SJSA1 (cell line): ENCODE data around the gene IRF9. TPM values are rescaled to one million over a fixed set of nuclear protein-coding genes. Genes with fewer than 3 reads are reported as not detected.

ENCODE experiments used
- DNase-seq, 2 experiments: peaks; one replicate each; pipeline ENCODE4 v3.0.0-alpha.2; 2015 to 2020; ENCODE audit warnings: low spot score in 2 of 2, low read depth in 1 of 2
- H3K27ac ChIP-seq: fragments of 250-450 bp; sonication (Bioruptor Pico); 2 replicates; pipeline ENCODE4 v1.5.1; 2020; ENCODE audit warnings: mild to moderate bottlenecking, moderate library complexity
- H3K27me3 ChIP-seq: fragments of 250-450 bp; sonication (Bioruptor Pico); replicated peaks from 2 replicates; pipeline ENCODE4 v1.5.1; 2020; ENCODE audit warnings: mild to moderate bottlenecking, moderate library complexity
- H3K36me3 ChIP-seq: fragments of 250-450 bp; sonication (Bioruptor Pico); 2 replicates; pipeline ENCODE4 v1.5.1; 2020; ENCODE audit warnings: mild to moderate bottlenecking
- H3K4me1 ChIP-seq: fragments of 250-450 bp; sonication (Bioruptor Pico); replicated peaks from 2 replicates; pipeline ENCODE4 v1.6.1; 2021; ENCODE audit warnings: mild to moderate bottlenecking
- H3K4me3 ChIP-seq: fragments of 250-450 bp; sonication (Bioruptor Pico); 2 replicates; pipeline ENCODE4 v1.5.1; 2020; ENCODE audit warnings: mild to moderate bottlenecking
- H3K9me3 ChIP-seq: fragments of 250-450 bp; sonication (Bioruptor Pico); replicated peaks from 2 replicates; pipeline ENCODE4 v1.5.1; 2020; ENCODE audit warnings: mild to moderate bottlenecking
- total RNA-seq: library from RNA; depleted of rRNA; stranded (reverse); fragments of >200 nt; shearing (Covaris generic); gene quantifications from 2 replicates; pipeline ENCODE4 v1.2.3, GENCODE V29; 2014; rRNA removed

The IRF9 gene
- 21.8 and 24.3 TPM in 2 replicates for total RNA-seq

- peak within 1 kb of the TSS; percentile 43 for H3K4me3 ChIP-seq
- peaks cover 18% of the 10 kb centered on the region for H3K4me1 ChIP-seq
- no peaks in the 10 kb centered on the region for H3K9me3 ChIP-seq
- peak within 1 kb of the TSS; percentile 53 for H3K27ac ChIP-seq
- peaks cover 82% of the 10 kb centered on the region for H3K36me3 ChIP-seq
- H3K27me3 ChIP-seq = no peaks in the 10 kb centered on the region
- DNase-seq = peak; percentile 94 to 95
These were observed at the start of gene IRF9 for GRCh38 chr14:24160850-24161804. Gene IRF9 (plus strand): TSS chr14:24161265. CDS start chr14:24162145, 880 bp downstream.

GRCh38 chr14:24113379-24113800 lies 47.7 kb upstream of the IRF9 start:
- peaks cover 7% of the 10 kb centered on the region for H3K4me1 ChIP-seq
- peaks cover 14% of the 10 kb centered on the region for H3K36me3 ChIP-seq
- DNase-seq = no peak
- H3K4me3 ChIP-seq = peak overlapping the region; percentile 65
- no peaks in the 10 kb centered on the region for H3K27me3 ChIP-seq
- H3K27ac ChIP-seq = peak overlapping the region; percentile 92
- no peaks in the 10 kb centered on the region for H3K9me3 ChIP-seq

GRCh38 chr14:24113801-24114531 lies 47.1 kb upstream of the IRF9 start:
- no peaks in the 10 kb centered on the region for H3K27me3 ChIP-seq
- peaks cover 17% of the 10 kb centered on the region for H3K36me3 ChIP-seq
- no peaks in the 10 kb centered on the region for H3K9me3 ChIP-seq
- H3K4me3 ChIP-seq = peak overlapping the region; percentile 65
- H3K27ac ChIP-seq = peak overlapping the region; percentile 92
- H3K4me1 ChIP-seq = peaks cover 7% of the 10 kb centered on the region
- DNase-seq = peak in 1 of 2 experiments; percentile 92

GRCh38 chr14:24114532-24115421 lies 46.3 kb upstream of the IRF9 start, which contains the start of the genes DCAF11 and NRL:
Gene DCAF11 (plus strand): TSS chr14:24114777. CDS start chr14:24115595, 818 bp downstream.
Gene NRL (minus strand): TSS chr14:24114949. CDS start chr14:24082848, 32,101 bp downstream.
- Histone ChIP-seq H3K27ac (peak within 1 kb of the TSS; percentile 92), H3K9me3 (no peaks in the 10 kb centered on the region), H3K4me3 (peak within 1 kb of the TSS; percentile 65), H3K36me3 (peaks cover 22% of the 10 kb centered on the region), H3K27me3 (no peaks in the 10 kb centered on the region), H3K4me1 (peaks cover 7% of the 10 kb centered on the region)
- peak; percentile 99 to 100 for DNase-seq

GRCh38 chr14:24115422-24116127 lies 45.5 kb upstream of the IRF9 start:
- peaks cover 7% of the 10 kb centered on the region for H3K4me1 ChIP-seq
- peaks cover 23% of the 10 kb centered on the region for H3K36me3 ChIP-seq
- no peaks in the 10 kb centered on the region for H3K27me3 ChIP-seq
- peak overlapping the region; percentile 92 for H3K27ac ChIP-seq
- no peak for DNase-seq
- no peaks in the 10 kb centered on the region for H3K9me3 ChIP-seq
- peak overlapping the region; percentile 65 for H3K4me3 ChIP-seq

GRCh38 chr14:24116128-24116814 lies 44.8 kb upstream of the IRF9 start:
- Histone ChIP-seq H3K27me3 (no peaks in the 10 kb centered on the region), H3K4me1 (peaks cover 7% of the 10 kb centered on the region), H3K36me3 (peaks cover 25% of the 10 kb centered on the region), H3K9me3 (no peaks in the 10 kb centered on the region), H3K27ac (no peak overlapping the region), H3K4me3 (no peak overlapping the region)
- no peak for DNase-seq

GRCh38 chr14:24117179-24117578 lies 43.9 kb upstream of the IRF9 start:
- H3K27ac ChIP-seq = no peak overlapping the region
- H3K36me3 ChIP-seq = peaks cover 30% of the 10 kb centered on the region
- no peak for DNase-seq
- H3K27me3 ChIP-seq = no peaks in the 10 kb centered on the region
- peaks cover 7% of the 10 kb centered on the region for H3K4me1 ChIP-seq
- no peaks in the 10 kb centered on the region for H3K9me3 ChIP-seq
- no peak overlapping the region for H3K4me3 ChIP-seq

- no peaks in the 10 kb centered on the region for H3K9me3 ChIP-seq
- H3K36me3 ChIP-seq = peaks cover 30% of the 10 kb centered on the region
- no peaks in the 10 kb centered on the region for H3K27me3 ChIP-seq
- peaks cover 7% of the 10 kb centered on the region for H3K4me1 ChIP-seq
- no peak overlapping the region for H3K27ac ChIP-seq
- no peak for DNase-seq
- no peak overlapping the region for H3K4me3 ChIP-seq
These were observed 41.4 kb upstream of the IRF9 start for GRCh38 chr14:24119691-24120090.

GRCh38 chr14:24121210-24121609 lies 39.9 kb upstream of the IRF9 start:
- H3K27me3 ChIP-seq = no peaks in the 10 kb centered on the region
- H3K36me3 ChIP-seq = peaks cover 30% of the 10 kb centered on the region
- no peak overlapping the region for H3K27ac ChIP-seq
- no peaks in the 10 kb centered on the region for H3K9me3 ChIP-seq
- no peaks in the 10 kb centered on the region for H3K4me1 ChIP-seq
- H3K4me3 ChIP-seq = no peak overlapping the region
- DNase-seq = no peak

- no peak for DNase-seq
- Histone ChIP-seq H3K36me3 (peaks cover 20% of the 10 kb centered on the region), H3K4me1 (no peaks in the 10 kb centered on the region), H3K27ac (no peak overlapping the region), H3K9me3 (no peaks in the 10 kb centered on the region), H3K27me3 (no peaks in the 10 kb centered on the region), H3K4me3 (no peak overlapping the region)
These were observed 38.6 kb upstream of the IRF9 start for GRCh38 chr14:24122416-24122815.

GRCh38 chr14:24122898-24123297 lies 38.2 kb upstream of the IRF9 start:
- DNase-seq = no peak
- Histone ChIP-seq H3K27me3 (no peaks in the 10 kb centered on the region), H3K9me3 (no peaks in the 10 kb centered on the region), H3K36me3 (peaks cover 18% of the 10 kb centered on the region), H3K4me1 (no peaks in the 10 kb centered on the region), H3K27ac (no peak overlapping the region), H3K4me3 (no peak overlapping the region)
